ENCODE data around the gene HAX1.
"Not testable (repeated sequence)": the region's sequence is repeated elsewhere in the genome, so short reads cannot be mapped to it uniquely, and the experiment has no call there.

GRCh38 chr1:154321609-154321934 lies 49.1 kb downstream of the HAX1 start:
- TF ChIP-seq EZH2 (IDR thresholded peaks at IDR 0.05; ENCODE audit: low read length, unreplicated experiment); CTCF (conservative IDR thresholded peaks at IDR 0.05; ENCODE audit: low read depth, low read length); EZH2phosphoT487 (IDR thresholded peaks at IDR 0.05; ENCODE audit: borderline replicate concordance, low read length): not testable (repeated sequence)

Measured in PC-3 (cell line).